ENCODE data around the gene CSH2.

CSH2 gene

GRCh38 chr17:63834431-63835166 is 38.9 kb downstream of the CSH2 start:
- Histone ChIP-seq H3K4me1 (ENCODE audit: control insufficient read depth in 2 of 2, insufficient read depth in 1 of 2, low read depth in 1 of 2, low read length in 2 of 2) (peaks cover 0 to 7% of the 10 kb centered on the region in 2 donors), H3K27ac (replicated peaks; ENCODE audit: low read length) (no peak overlapping the region), H2AFZ (ENCODE audit: low read length) (no peak overlapping the region), H3K9ac (ENCODE audit: low read depth, low read length, poor library complexity) (peak overlapping the region; percentile 7), H4K91ac (ENCODE audit: low read depth, low read length, poor library complexity) (no peak overlapping the region), H3K4me3 (ENCODE audit: low read length in 2 of 2) (no peak overlapping the region), H3K14ac (ENCODE audit: low read length) (no peak overlapping the region), H3K36me3 (replicated peaks in 1 of 2; ENCODE audit: control insufficient read depth in 2 of 2, insufficient read depth in 2 of 2, low read length in 2 of 2) (peaks cover 54 to 86% of the 10 kb centered on the region in 2 donors), H3K27me3 (ENCODE audit: control insufficient read depth in 3 of 3, insufficient read depth in 3 of 3, low read depth in 1 of 3, low read length in 3 of 3) (no peaks in the 10 kb centered on the region), H3K4ac (ENCODE audit: low read length) (no peak overlapping the region), H2BK15ac (ENCODE audit: low read length) (no peak overlapping the region), H3K23ac (ENCODE audit: low read depth, low read length, poor library complexity) (no peak overlapping the region), H2BK12ac (ENCODE audit: low read length) (no peak overlapping the region), H2BK120ac (ENCODE audit: low read depth, low read length) (no peak overlapping the region), H2BK5ac (ENCODE audit: low read length) (peak overlapping the region; percentile 62), H3K9me3 (replicated peaks in 1 of 2; ENCODE audit: control insufficient read depth in 2 of 2, insufficient read depth in 1 of 2, low read depth in 1 of 2, low read length in 2 of 2) (no peaks in the 10 kb centered on the region), H4K8ac (ENCODE audit: low read depth, low read length) (no peak overlapping the region), H3K4me2 (ENCODE audit: insufficient read depth, low read length, poor library complexity, severe bottlenecking) (no peak overlapping the region), H2AK5ac (ENCODE audit: low read depth, low read length) (peak overlapping the region; percentile 4), H3K79me1 (ENCODE audit: low read depth, low read length) (peaks cover 2% of the 10 kb centered on the region), H3K18ac (ENCODE audit: low read length) (no peak overlapping the region)
- WGBS, 2 donors (ENCODE audit: extremely low coverage in 2 of 2, insufficient read length in 2 of 2, insufficient replicate concordance in 1 of 2), result no CpG with 5 or more reads among the region's 13 CpGs
- DNase-seq (ENCODE audit: low spot score), result peak; percentile 48

GRCh38 chr17:63833741-63834373 is 39.6 kb downstream of the CSH2 start:
- H3K23ac ChIP-seq (ENCODE audit: low read depth, low read length, poor library complexity), result peak overlapping the region; percentile 69
- no peak overlapping the region for H3K4ac ChIP-seq (ENCODE audit: low read length)
- H4K91ac ChIP-seq (ENCODE audit: low read depth, low read length, poor library complexity), result no peak overlapping the region
- no peak overlapping the region for H2BK120ac ChIP-seq (ENCODE audit: low read depth, low read length)
- H3K18ac ChIP-seq (ENCODE audit: low read length), result no peak overlapping the region
- no peak overlapping the region for H3K9ac ChIP-seq (ENCODE audit: low read depth, low read length, poor library complexity)
- peaks cover 60 to 94% of the 10 kb centered on the region in 2 donors for H3K36me3 ChIP-seq (replicated peaks in 1 of 2; ENCODE audit: control insufficient read depth in 2 of 2, insufficient read depth in 2 of 2, low read length in 2 of 2)
- peaks cover 5% of the 10 kb centered on the region for H3K79me1 ChIP-seq (ENCODE audit: low read depth, low read length)
- no peak overlapping the region for H2BK12ac ChIP-seq (ENCODE audit: low read length)
- H3K4me2 ChIP-seq (ENCODE audit: insufficient read depth, low read length, poor library complexity, severe bottlenecking), result no peak overlapping the region
- H3K27me3 ChIP-seq (ENCODE audit: control insufficient read depth in 3 of 3, insufficient read depth in 3 of 3, low read depth in 1 of 3, low read length in 3 of 3), result no peaks in the 10 kb centered on the region
- H3K4me3 ChIP-seq (ENCODE audit: low read length in 2 of 2), result peak overlapping the region in 1 of 2 donors; percentile 30
- no peak overlapping the region for H3K14ac ChIP-seq (ENCODE audit: low read length)
- no peak for DNase-seq (ENCODE audit: low spot score)
- WGBS, 2 donors (ENCODE audit: extremely low coverage in 2 of 2, insufficient read length in 2 of 2, insufficient replicate concordance in 1 of 2), result no CpG with 5 or more reads among the region's 15 CpGs
- no peak overlapping the region for H2AK5ac ChIP-seq (ENCODE audit: low read depth, low read length)
- no peak overlapping the region for H2BK5ac ChIP-seq (ENCODE audit: low read length)
- H2BK15ac ChIP-seq (ENCODE audit: low read length), result no peak overlapping the region
- no peak overlapping the region for H2AFZ ChIP-seq (ENCODE audit: low read length)
- H4K8ac ChIP-seq (ENCODE audit: low read depth, low read length), result no peak overlapping the region
- H3K4me1 ChIP-seq (ENCODE audit: control insufficient read depth in 2 of 2, insufficient read depth in 1 of 2, low read depth in 1 of 2, low read length in 2 of 2), result peaks cover under 1 to 5% of the 10 kb centered on the region in 2 donors
- H3K9me3 ChIP-seq (replicated peaks in 1 of 2; ENCODE audit: control insufficient read depth in 2 of 2, insufficient read depth in 1 of 2, low read depth in 1 of 2, low read length in 2 of 2), result no peaks in the 10 kb centered on the region
- H3K27ac ChIP-seq (replicated peaks; ENCODE audit: low read length), result no peak overlapping the region

GRCh38 chr17:63833026-63833740 is 40.3 kb downstream of the CSH2 start:
- DNase-seq (ENCODE audit: low spot score), result no peak

GRCh38 chr17:63832455-63832854 is 41.0 kb downstream of the CSH2 start:
- Histone ChIP-seq H2AK5ac (ENCODE audit: low read depth, low read length) (no peak overlapping the region), H3K18ac (ENCODE audit: low read length) (no peak overlapping the region), H2BK15ac (ENCODE audit: low read length) (no peak overlapping the region), H2AFZ (ENCODE audit: low read length) (no peak overlapping the region), H4K91ac (ENCODE audit: low read depth, low read length, poor library complexity) (no peak overlapping the region), H3K9ac (ENCODE audit: low read depth, low read length, poor library complexity) (no peak overlapping the region), H3K4me2 (ENCODE audit: insufficient read depth, low read length, poor library complexity, severe bottlenecking) (no peak overlapping the region), H3K14ac (ENCODE audit: low read length) (no peak overlapping the region), H3K23ac (ENCODE audit: low read depth, low read length, poor library complexity) (no peak overlapping the region), H2BK5ac (ENCODE audit: low read length) (no peak overlapping the region), H3K9me3 (replicated peaks in 1 of 2; ENCODE audit: control insufficient read depth in 2 of 2, insufficient read depth in 1 of 2, low read depth in 1 of 2, low read length in 2 of 2) (no peaks in the 10 kb centered on the region), H4K8ac (ENCODE audit: low read depth, low read length) (no peak overlapping the region), H3K27ac (replicated peaks; ENCODE audit: low read length) (no peak overlapping the region), H3K4me1 (ENCODE audit: control insufficient read depth in 2 of 2, insufficient read depth in 1 of 2, low read depth in 1 of 2, low read length in 2 of 2) (peaks cover 6% of the 10 kb centered on the region in 2 donors), H3K4ac (ENCODE audit: low read length) (no peak overlapping the region), H2BK120ac (ENCODE audit: low read depth, low read length) (no peak overlapping the region), H3K27me3 (ENCODE audit: control insufficient read depth in 3 of 3, insufficient read depth in 3 of 3, low read depth in 1 of 3, low read length in 3 of 3) (no peaks in the 10 kb centered on the region), H3K36me3 (replicated peaks in 1 of 2; ENCODE audit: control insufficient read depth in 2 of 2, insufficient read depth in 2 of 2, low read length in 2 of 2) (peaks cover 60 to 93% of the 10 kb centered on the region in 2 donors), H3K4me3 (ENCODE audit: low read length in 2 of 2) (no peak overlapping the region), H3K79me1 (ENCODE audit: low read depth, low read length) (peaks cover 3% of the 10 kb centered on the region), H2BK12ac (ENCODE audit: low read length) (no peak overlapping the region)
- no CpG with 5 or more reads among the region's 2 CpGs for WGBS, 2 donors (ENCODE audit: extremely low coverage in 2 of 2, insufficient read length in 2 of 2, insufficient replicate concordance in 1 of 2)
- no peak for DNase-seq (ENCODE audit: low spot score)

More at GRCh38 chr17:63833026-63833740, 40.3 kb downstream of the CSH2 start:
- H3K27me3 ChIP-seq (ENCODE audit: control insufficient read depth in 3 of 3, insufficient read depth in 3 of 3, low read depth in 1 of 3, low read length in 3 of 3), result no peaks in the 10 kb centered on the region
- H3K18ac ChIP-seq (ENCODE audit: low read length), result no peak overlapping the region
- no peak overlapping the region for H2AFZ ChIP-seq (ENCODE audit: low read length)
- H3K4me1 ChIP-seq (ENCODE audit: control insufficient read depth in 2 of 2, insufficient read depth in 1 of 2, low read depth in 1 of 2, low read length in 2 of 2), result peaks cover 3 to 6% of the 10 kb centered on the region in 2 donors
- no peak overlapping the region for H2BK15ac ChIP-seq (ENCODE audit: low read length)
- WGBS, 2 donors (ENCODE audit: extremely low coverage in 2 of 2, insufficient read length in 2 of 2, insufficient replicate concordance in 1 of 2), result no CpG with 5 or more reads among the region's 14 CpGs
- H3K27ac ChIP-seq (replicated peaks; ENCODE audit: low read length), result no peak overlapping the region
- no peak overlapping the region for H3K9ac ChIP-seq (ENCODE audit: low read depth, low read length, poor library complexity)
- no peak overlapping the region for H3K4me2 ChIP-seq (ENCODE audit: insufficient read depth, low read length, poor library complexity, severe bottlenecking)
- H2BK12ac ChIP-seq (ENCODE audit: low read length), result no peak overlapping the region
- H3K23ac ChIP-seq (ENCODE audit: low read depth, low read length, poor library complexity), result no peak overlapping the region
- no peak overlapping the region for H2BK5ac ChIP-seq (ENCODE audit: low read length)
- no peak overlapping the region for H2BK120ac ChIP-seq (ENCODE audit: low read depth, low read length)
- peaks cover 4% of the 10 kb centered on the region for H3K79me1 ChIP-seq (ENCODE audit: low read depth, low read length)
- H4K91ac ChIP-seq (ENCODE audit: low read depth, low read length, poor library complexity), result no peak overlapping the region
- no peak overlapping the region for H2AK5ac ChIP-seq (ENCODE audit: low read depth, low read length)
- H3K14ac ChIP-seq (ENCODE audit: low read length), result no peak overlapping the region
- H4K8ac ChIP-seq (ENCODE audit: low read depth, low read length), result no peak overlapping the region
- H3K36me3 ChIP-seq (replicated peaks in 1 of 2; ENCODE audit: control insufficient read depth in 2 of 2, insufficient read depth in 2 of 2, low read length in 2 of 2), result peaks cover 60 to 100% of the 10 kb centered on the region in 2 donors
- no peak overlapping the region for H3K4me3 ChIP-seq (ENCODE audit: low read length in 2 of 2)
- H3K9me3 ChIP-seq (replicated peaks in 1 of 2; ENCODE audit: control insufficient read depth in 2 of 2, insufficient read depth in 1 of 2, low read depth in 1 of 2, low read length in 2 of 2), result no peaks in the 10 kb centered on the region
- H3K4ac ChIP-seq (ENCODE audit: low read length), result no peak overlapping the region

Data from neuronal stem cell (in vitro differentiated cells).